Measurements from ENCODE around the gene DDX31. TPM values are rescaled to one million over a fixed set of nuclear protein-coding genes. Genes with fewer than 3 reads are reported as not detected.

Gene DDX31
- total RNA-seq, 1 donor from 2014 or later: 4.4 TPM

GRCh38 chr9:132648685-132649084 is 21.1 kb downstream of the DDX31 start:
- Histone ChIP-seq H3K4me3 (no peak overlapping the region), H3K27me3 (ENCODE audit: low read depth) (no peaks in the 10 kb centered on the region), H3K9me3 (replicated peaks) (no peaks in the 10 kb centered on the region), H3K4me1 (no peaks in the 10 kb centered on the region), H3K27ac (replicated peaks) (no peak overlapping the region), H3K36me3 (peaks cover 87% of the 10 kb centered on the region)
- no peak for DNase-seq
- intact Hi-C loops (cut with micrococcal nuclease): no loop called here
- TF ChIP-seq, protein P1, sequence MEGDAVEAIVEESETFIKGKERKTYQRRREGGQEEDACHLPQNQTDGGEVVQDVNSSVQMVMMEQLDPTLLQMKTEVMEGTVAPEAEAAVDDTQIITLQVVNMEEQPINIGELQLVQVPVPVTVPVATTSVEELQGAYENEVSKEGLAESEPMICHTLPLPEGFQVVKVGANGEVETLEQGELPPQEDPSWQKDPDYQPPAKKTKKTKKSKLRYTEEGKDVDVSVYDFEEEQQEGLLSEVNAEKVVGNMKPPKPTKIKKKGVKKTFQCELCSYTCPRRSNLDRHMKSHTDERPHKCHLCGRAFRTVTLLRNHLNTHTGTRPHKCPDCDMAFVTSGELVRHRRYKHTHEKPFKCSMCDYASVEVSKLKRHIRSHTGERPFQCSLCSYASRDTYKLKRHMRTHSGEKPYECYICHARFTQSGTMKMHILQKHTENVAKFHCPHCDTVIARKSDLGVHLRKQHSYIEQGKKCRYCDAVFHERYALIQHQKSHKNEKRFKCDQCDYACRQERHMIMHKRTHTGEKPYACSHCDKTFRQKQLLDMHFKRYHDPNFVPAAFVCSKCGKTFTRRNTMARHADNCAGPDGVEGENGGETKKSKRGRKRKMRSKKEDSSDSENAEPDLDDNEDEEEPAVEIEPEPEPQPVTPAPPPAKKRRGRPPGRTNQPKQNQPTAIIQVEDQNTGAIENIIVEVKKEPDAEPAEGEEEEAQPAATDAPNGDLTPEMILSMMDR (IDR thresholded peaks at IDR 0.05; ENCODE audit: borderline replicate concordance): no peak

DNA sequence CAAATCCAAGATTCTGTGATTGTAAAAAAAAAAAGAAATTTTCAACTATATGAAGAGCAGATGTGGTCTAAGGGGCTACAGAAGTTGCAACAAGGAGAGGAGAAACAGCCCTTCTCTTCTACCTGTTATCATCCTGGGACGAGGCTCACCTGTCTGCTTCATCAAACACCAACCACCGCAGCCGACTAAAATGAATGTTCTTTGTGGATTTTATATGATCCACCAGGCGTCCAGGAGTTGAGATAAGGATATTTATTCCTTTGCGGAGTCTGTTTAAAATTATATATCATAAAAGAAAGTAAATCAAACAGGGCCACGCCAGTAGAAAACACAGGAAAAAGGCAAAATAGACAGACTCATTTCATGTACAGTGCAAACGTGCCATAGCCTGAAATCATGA is 21.5 kb downstream of the DDX31 start:
- peaks cover 91% of the 10 kb centered on the region for H3K36me3 ChIP-seq
- intact Hi-C loops (cut with micrococcal nuclease): no loop called here
- no peaks in the 10 kb centered on the region for H3K9me3 ChIP-seq (replicated peaks)
- TF ChIP-seq, protein P1 (IDR thresholded peaks at IDR 0.05; ENCODE audit: borderline replicate concordance): no peak
- no peak overlapping the region for H3K27ac ChIP-seq (replicated peaks)
- DNase-seq: no peak
- H3K4me3 ChIP-seq: no peak overlapping the region
- no peaks in the 10 kb centered on the region for H3K27me3 ChIP-seq (ENCODE audit: low read depth)
- no peaks in the 10 kb centered on the region for H3K4me1 ChIP-seq

- Histone ChIP-seq H3K27ac (replicated peaks) (no peak overlapping the region), H3K27me3 (ENCODE audit: low read depth) (no peaks in the 10 kb centered on the region), H3K36me3 (peaks cover 95% of the 10 kb centered on the region), H3K9me3 (replicated peaks) (no peaks in the 10 kb centered on the region), H3K4me3 (no peak overlapping the region), H3K4me1 (no peaks in the 10 kb centered on the region)
- TF ChIP-seq, protein P1 (IDR thresholded peaks at IDR 0.05; ENCODE audit: borderline replicate concordance): no peak
- intact Hi-C loops (cut with micrococcal nuclease): no loop called here
- DNase-seq: no peak
These were observed 22.0 kb downstream of the DDX31 start for GRCh38 chr9:132647806-132648205.

GRCh38 chr9:132647355-132647754 is 22.4 kb downstream of the DDX31 start:
- Histone ChIP-seq H3K4me1 (no peaks in the 10 kb centered on the region), H3K4me3 (no peak overlapping the region), H3K9me3 (replicated peaks) (no peaks in the 10 kb centered on the region), H3K36me3 (peaks cover 97% of the 10 kb centered on the region), H3K27me3 (ENCODE audit: low read depth) (no peaks in the 10 kb centered on the region), H3K27ac (replicated peaks) (no peak overlapping the region)
- TF ChIP-seq, protein P1 (IDR thresholded peaks at IDR 0.05; ENCODE audit: borderline replicate concordance): no peak
- intact Hi-C loops (cut with micrococcal nuclease): no loop called here
- no peak for DNase-seq

GRCh38 chr9:132646726-132647125 is 23.1 kb downstream of the DDX31 start:
- Histone ChIP-seq H3K4me3 (no peak overlapping the region), H3K27me3 (ENCODE audit: low read depth) (no peaks in the 10 kb centered on the region), H3K4me1 (no peaks in the 10 kb centered on the region), H3K9me3 (replicated peaks) (no peaks in the 10 kb centered on the region), H3K36me3 (peaks cover 96% of the 10 kb centered on the region), H3K27ac (replicated peaks) (no peak overlapping the region)
- DNase-seq: no peak
- intact Hi-C loops (cut with micrococcal nuclease): no loop called here
- TF ChIP-seq, protein P1 (IDR thresholded peaks at IDR 0.05; ENCODE audit: borderline replicate concordance): no peak

- Histone ChIP-seq H3K4me1 (no peaks in the 10 kb centered on the region), H3K4me3 (no peak overlapping the region), H3K27me3 (ENCODE audit: low read depth) (no peaks in the 10 kb centered on the region), H3K36me3 (peaks cover 98% of the 10 kb centered on the region), H3K27ac (replicated peaks) (no peak overlapping the region), H3K9me3 (replicated peaks) (no peaks in the 10 kb centered on the region)
- intact Hi-C loops (cut with micrococcal nuclease): no loop called here
- no peak for DNase-seq
- TF ChIP-seq, protein P1 (IDR thresholded peaks at IDR 0.05; ENCODE audit: borderline replicate concordance): no peak
These were observed 24.1 kb downstream of the DDX31 start for GRCh38 chr9:132645711-132646110.

Data from left ventricle myocardium inferior (tissue), 1 donor.